H1 (cell line): ENCODE results near the gene SNRNP200. TPM values are rescaled to one million over a fixed set of nuclear protein-coding genes. Genes with fewer than 3 reads are reported as not detected.

ENCODE experiments used
- CTCF ChIA-PET: fragments of 300-600 bp; sonication (Branson Sonifier 250); formaldehyde crosslinking; loops from one replicate; lab custom pipeline; 2021; ENCODE audit not compliant: partially characterized antibody; lab: Charles Lee
- POLR2A ChIA-PET: fragments of 300-600 bp; sonication (Branson Sonifier 250); formaldehyde crosslinking; loops from one replicate; lab custom pipeline; 2021; ENCODE audit warnings: inconsistent platforms; ENCODE audit not compliant: partially characterized antibody; lab: Charles Lee
- DNase-seq, 2 experiments: peaks; one replicate each; pipeline versions ENCODE4 v3.0.0 to v3.0.0-alpha.2; 2010 to 2022; ENCODE audit warnings: low spot score in 2 of 2, low read depth in 1 of 2, mixed read lengths in 1 of 2
- FAIRE-seq: peaks from 2 replicates; lab custom pipeline; 2011; peaks lifted over from hg19 to GRCh38; lab: Jason Lieb, UNC
- H2AFZ ChIP-seq: 2 replicates; pipeline ENCODE4 v1.8.1; 2012; ENCODE audit warnings: low read length, inconsistent platforms
- H2AK5ac ChIP-seq: 2 replicates; pipeline ENCODE4 v1.6.1; 2013; ENCODE audit warnings: low read depth, low read length
- H2BK120ac ChIP-seq: replicated peaks from 2 replicates; pipeline ENCODE3; 2013; ENCODE audit warnings: low read depth, low read length, inconsistent platforms
- H2BK12ac ChIP-seq: 2 replicates; pipeline ENCODE4 v1.6.1; 2013; ENCODE audit warnings: low read depth, low read length
- H2BK15ac ChIP-seq: 2 replicates; pipeline ENCODE4 v1.6.1; 2013; ENCODE audit warnings: low read length
- H2BK20ac ChIP-seq: 2 replicates; pipeline ENCODE4 v1.6.1; 2013; ENCODE audit warnings: low read length
- H2BK5ac ChIP-seq: 2 replicates; pipeline ENCODE4 v1.6.1; 2013; ENCODE audit warnings: low read depth, low read length
- H3K14ac ChIP-seq: 2 replicates; pipeline ENCODE4 v1.6.1; 2013; ENCODE audit warnings: inconsistent platforms; ENCODE audit not compliant: insufficient read length
- H3K18ac ChIP-seq: 2 replicates; pipeline ENCODE4 v1.6.1; 2013; ENCODE audit warnings: low read length; ENCODE audit errors: extremely low read depth
- H3K23ac ChIP-seq: 2 replicates; pipeline ENCODE4 v1.6.1; 2013; ENCODE audit warnings: inconsistent platforms; ENCODE audit not compliant: insufficient read length
- H3K23me2 ChIP-seq: 2 replicates; pipeline ENCODE4 v1.6.1; 2013; ENCODE audit warnings: low read depth, low read length
- H3K27ac ChIP-seq: 2 replicates; pipeline ENCODE4 v1.6.1; 2011; ENCODE audit warnings: low read depth, low read length, inconsistent platforms
- H3K27me3 ChIP-seq, 4 experiments: replicated peaks in 1 of 4; 1 replicate in 1 of 4; 2 replicates in 3 of 4; pipeline versions ENCODE4 v1.6.1 to v1.8.1; 2011 to 2013; ENCODE audit warnings: low read length in 3 of 4, mild to moderate bottlenecking in 3 of 4, inconsistent platforms in 2 of 4, mixed read lengths in 2 of 4, moderate library complexity in 1 of 4; ENCODE audit not compliant: control insufficient read depth in 3 of 4, insufficient read depth in 3 of 4; ENCODE audit errors: extremely low read depth in 1 of 4
- H3K36me3 ChIP-seq, 4 experiments: 2 replicates each; pipeline versions ENCODE4 v1.6.1 to v1.8.1; 2011 to 2013; ENCODE audit warnings: mild to moderate bottlenecking in 4 of 4, low read length in 3 of 4, moderate library complexity in 2 of 4, control low read depth in 1 of 4, inconsistent platforms in 1 of 4; ENCODE audit not compliant: insufficient read depth in 4 of 4, control insufficient read depth in 2 of 4
- H3K4ac ChIP-seq: replicated peaks from 2 replicates; pipeline ENCODE3; 2013; ENCODE audit warnings: low read length, low read depth, mixed read lengths, inconsistent platforms; ENCODE audit not compliant: insufficient read length
- H3K4me1 ChIP-seq, 4 experiments: replicated peaks in 1 of 4; 1 replicate in 1 of 4; 2 replicates in 3 of 4; pipeline versions ENCODE4 v1.6.1 to v1.8.1; 2011 to 2013; ENCODE audit warnings: low read length in 3 of 4, inconsistent platforms in 2 of 4, mixed read lengths in 1 of 4; ENCODE audit not compliant: insufficient read depth in 4 of 4, control insufficient read depth in 3 of 4
- H3K4me2 ChIP-seq, 2 experiments: 2 replicates each; pipeline versions ENCODE4 v1.6.1 to v1.8.1; 2011 to 2013; ENCODE audit warnings: low read depth in 2 of 2, low read length in 2 of 2, control low read depth in 1 of 2, inconsistent platforms in 1 of 2, mild to moderate bottlenecking in 1 of 2; ENCODE audit not compliant: insufficient read depth in 1 of 2
- H3K4me3 ChIP-seq, 4 experiments: fragments of 200-600, 300-600 bp in 1 of 4; sonication (generic), shearing (Covaris generic), sonication (Bioruptor Twin) in 1 of 4; 2 replicates each; pipeline versions ENCODE4 v1.5.1 to v1.8.1; 2011 to 2016; ENCODE audit warnings: low read length in 4 of 4, low read depth in 3 of 4, control low read depth in 2 of 4, inconsistent platforms in 2 of 4, mild to moderate bottlenecking in 2 of 4, mixed read lengths in 1 of 4, moderate library complexity in 1 of 4; ENCODE audit not compliant: insufficient read depth in 2 of 4; ENCODE audit errors: extremely low read depth in 1 of 4
- H3K56ac ChIP-seq: replicated peaks from 2 replicates; pipeline ENCODE3; 2013; ENCODE audit warnings: low read depth, mild to moderate bottlenecking, mixed read lengths, low read length, inconsistent platforms; ENCODE audit not compliant: insufficient read length
- H3K79me1 ChIP-seq: 2 replicates; pipeline ENCODE4 v1.6.1; 2013; ENCODE audit warnings: low read depth, low read length, control low read depth
- H3K79me2 ChIP-seq, 2 experiments: 2 replicates each; pipeline versions ENCODE4 v1.6.1 to v1.8.1; 2012 to 2013; ENCODE audit warnings: low read length in 2 of 2, mild to moderate bottlenecking in 2 of 2, inconsistent platforms in 1 of 2; ENCODE audit not compliant: insufficient read depth in 2 of 2, control insufficient read depth in 1 of 2
- H3K9ac ChIP-seq, 4 experiments: replicated peaks in 1 of 4; 1 replicate in 1 of 4; 2 replicates in 3 of 4; pipeline versions ENCODE4 v1.6.1 to v1.8.1; 2011 to 2013; ENCODE audit warnings: low read depth in 3 of 4, low read length in 3 of 4, control low read depth in 2 of 4, mild to moderate bottlenecking in 2 of 4, moderate library complexity in 2 of 4, inconsistent platforms in 1 of 4; ENCODE audit errors: extremely low read depth in 1 of 4
- H3K9me3 ChIP-seq, 2 experiments: 2 replicates each; pipeline versions ENCODE4 v1.6.1 to v1.8.1; 2012 to 2013; ENCODE audit warnings: mild to moderate bottlenecking in 2 of 2, moderate library complexity in 2 of 2, control low read depth in 1 of 2, inconsistent platforms in 1 of 2, low read depth in 1 of 2, low read length in 1 of 2, mixed read lengths in 1 of 2; ENCODE audit not compliant: insufficient read depth in 2 of 2
- H4K20me1 ChIP-seq, 2 experiments: replicated peaks in 1 of 2; 2 replicates each; pipeline versions ENCODE3 to v1.8.1; 2011 to 2013; ENCODE audit warnings: inconsistent platforms in 2 of 2, low read length in 2 of 2, mild to moderate bottlenecking in 1 of 2; ENCODE audit not compliant: insufficient read depth in 2 of 2, control insufficient read depth in 1 of 2
- H4K5ac ChIP-seq: 2 replicates; pipeline ENCODE4 v1.6.1; 2013; ENCODE audit warnings: low read length, low read depth, mixed read lengths, inconsistent platforms; ENCODE audit not compliant: insufficient read length
- H4K8ac ChIP-seq: 2 replicates; pipeline ENCODE4 v1.8.0; 2013; ENCODE audit warnings: mild to moderate bottlenecking, moderate library complexity, low read length, inconsistent platforms; ENCODE audit not compliant: insufficient read depth; ENCODE audit errors: extremely low read depth
- H4K91ac ChIP-seq: replicated peaks from 2 replicates; pipeline ENCODE3; 2013; ENCODE audit warnings: low read length, mixed read lengths, inconsistent platforms; ENCODE audit not compliant: insufficient read length
- JUN ChIP-seq: IDR thresholded peaks from 2 replicates; pipeline ENCODE4 v1.6.1; 2011; ENCODE audit warnings: low read depth, mild to moderate bottlenecking, improper control_type of control experiment, low read length
- NANOG ChIP-seq: IDR thresholded peaks from 2 replicates; pipeline ENCODE4 v1.6.1; 2011; ENCODE audit warnings: low read length, low read depth, mild to moderate bottlenecking, inconsistent platforms; ENCODE audit not compliant: insufficient read depth, poor library complexity, severe bottlenecking
- PHF8 ChIP-seq: fragments of 200-600 bp; sonication (generic); conservative IDR thresholded peaks from 2 replicates; pipeline ENCODE4 v1.7.1; 2012; ENCODE audit warnings: low read depth, mild to moderate bottlenecking, inconsistent platforms, low read length, moderate library complexity
- POLR2A ChIP-seq, 2 experiments: IDR thresholded peaks; 1 replicate in 1 of 2; 2 replicates in 1 of 2; pipeline ENCODE4 v1.6.1; 2011; ENCODE audit warnings: low read depth in 2 of 2, low read length in 2 of 2, mild to moderate bottlenecking in 2 of 2; ENCODE audit errors: control extremely low read depth in 1 of 2
- RBBP5 ChIP-seq: IDR thresholded peaks from 2 replicates; pipeline ENCODE4 v1.7.1; 2012; ENCODE audit warnings: low read depth, mild to moderate bottlenecking, inconsistent platforms, low read length, moderate library complexity, borderline replicate concordance
- SP2 ChIP-seq: IDR thresholded peaks from 2 replicates; pipeline ENCODE4 v1.6.1; 2012; ENCODE audit warnings: mild to moderate bottlenecking, low read length, inconsistent platforms
- SP4 ChIP-seq: IDR thresholded peaks from 2 replicates; pipeline ENCODE4 v1.6.1; 2012; ENCODE audit warnings: low read length, inconsistent platforms
- TAF1 ChIP-seq: IDR thresholded peaks from 2 replicates; pipeline ENCODE4 v1.6.1; 2011; ENCODE audit warnings: mild to moderate bottlenecking, low read depth, low read length
- TEAD4 ChIP-seq: IDR thresholded peaks from 2 replicates; pipeline ENCODE4 v1.6.1; 2012; ENCODE audit warnings: low read depth, low read length, inconsistent platforms, mixed read lengths
- WGBS, 2 experiments: shearing (Covaris generic) in 1 of 2; methylation state at CpG; one replicate each; pipeline versions ENCODE4 v1.1.6 to v1.1.7; 2013 to 2015; ENCODE audit warnings: low lambda C conversion rate in 2 of 2, mixed read lengths in 2 of 2, inconsistent platforms in 1 of 2, low coverage in 1 of 2, missing lambda C conversion rate in 1 of 2; ENCODE audit not compliant: insufficient replicate concordance in 2 of 2, insufficient coverage in 1 of 2, insufficient read length in 1 of 2; ENCODE audit errors: extremely low coverage in 1 of 2, missing lambda C conversion rate in 1 of 2; 5-methylcytosine and 5-hydroxymethylcytosine counted together
- polyA plus RNA-seq, 7 experiments: library from polyadenylated mRNA; depleted of rRNA in 3 of 7; stranded (reverse) in 5 of 7; unstranded in 2 of 7; fragments of >200 nt in 5 of 7; fragments of 200-250 nt in 2 of 7; gene quantifications; 1 replicate in 5 of 7; 2 replicates in 1 of 7; 4 replicates in 1 of 7; pipeline versions ENCODE4 v1.2.1 to v1.2.3, GENCODE V29; 2011 to 2013; ENCODE audit warnings: missing spikeins in 2 of 7, mixed read lengths in 2 of 7
- total RNA-seq: library from RNA; stranded (reverse); fragmentation: NEBNext Ultra II Directional; extraction: Animal tissue kit (Norgen Biotek cat#: 25700); gene quantifications from 2 replicates; pipeline ENCODE4 v1.2.1, GENCODE V29; 2021
- TF ChIP-seq, protein P1 (sequence below), 3 experiments: IDR thresholded peaks; 1 replicate in 2 of 3; 2 replicates in 1 of 3; pipeline versions ENCODE4 v1.5.1 to v1.6.1; 2011; ENCODE audit warnings: low read length in 3 of 3, mild to moderate bottlenecking in 3 of 3, inconsistent platforms in 2 of 3, low read depth in 1 of 3, moderate library complexity in 1 of 3; ENCODE audit not compliant: insufficient read depth in 1 of 3; ENCODE audit errors: control extremely low read depth in 1 of 3
- TF ChIP-seq, protein P2 (sequence below): IDR thresholded peaks from 2 replicates; pipeline ENCODE4 v1.6.1; 2012; ENCODE audit warnings: inconsistent platforms

SNRNP200 gene
- total and polyA plus RNA-seq, 2 of the 8 experiments (the other 6 are each of a cell fraction or from before 2014, with no cell fraction given) = 190 to 289 TPM

DNA sequence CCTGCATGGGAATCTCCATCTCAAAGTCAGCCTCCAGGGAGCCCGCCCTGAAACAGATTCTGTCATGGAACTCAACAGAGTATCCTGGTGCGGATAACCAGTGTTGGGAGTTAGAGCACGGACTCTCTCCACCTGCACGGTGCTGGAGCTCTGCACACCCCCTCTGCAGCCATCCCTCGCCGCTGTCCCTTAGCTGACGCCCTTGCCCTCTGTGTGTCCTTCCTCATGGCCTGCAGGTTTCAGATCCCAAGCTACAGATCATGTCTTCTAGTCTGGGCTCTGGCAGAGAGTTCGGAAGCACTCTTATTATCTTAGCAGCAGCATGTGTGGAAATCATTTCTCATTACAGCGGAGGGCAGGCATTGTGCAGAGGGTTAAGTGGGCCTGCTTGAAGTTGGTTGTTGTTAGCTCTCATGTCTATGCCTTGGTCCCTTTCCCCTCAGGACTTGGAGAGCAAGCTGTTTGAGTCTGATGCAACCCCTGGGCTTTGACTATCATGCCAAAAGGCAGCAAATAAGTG is 65.5 kb downstream of the SNRNP200 start:
- Histone ChIP-seq H3K79me2 (no peaks in the 10 kb centered on the region), H2BK20ac (no peak overlapping the region), H2AK5ac (no peak overlapping the region), H3K9me3 (no peaks in the 10 kb centered on the region), H2AFZ (no peak overlapping the region), H2BK5ac (no peak overlapping the region), H3K36me3 (no peaks in the 10 kb centered on the region), H3K14ac (no peak overlapping the region), H3K27ac (no peak overlapping the region), H3K18ac (no peak overlapping the region), H3K27me3 (no peaks in the 10 kb centered on the region), H4K8ac (no peak overlapping the region), H3K56ac (no peak overlapping the region), H3K4me3 (no peak overlapping the region), H4K5ac (no peak overlapping the region), H3K4me1 (peaks cover 0 to 3% (median 0%) of the 10 kb centered on the region in 4 experiments; a peak in 1 of 7 replicates), H2BK120ac (no peak overlapping the region), H3K4me2 (no peak overlapping the region), H3K9ac (peak overlapping the region in 1 of 4 experiments; percentile 28; a peak in 2 of 7 replicates), H3K79me1 (no peaks in the 10 kb centered on the region), H3K4ac (no peak overlapping the region), H2BK12ac (no peak overlapping the region), H4K20me1 (no peaks in the 10 kb centered on the region), H3K23ac (no peak overlapping the region), H3K23me2 (no peaks in the 10 kb centered on the region), H4K91ac (no peak overlapping the region), H2BK15ac (no peak overlapping the region)
- POLR2A ChIA-PET = interaction anchor here (0.8 to 1.6 kb wide), 5 partner anchors 9 to 32 kb away, joined by 3 to 6 read pairs (median 3); no protein-coding TSS in a partner anchor
- no peak for DNase-seq
- CTCF ChIA-PET = interaction anchor here (0.7 to 4.7 kb wide), 11 partner anchors 11 to 102 kb away, joined by 3 to 43 read pairs (median 5); partner anchors contain the start of gene ASTL
- WGBS, 2 experiments = 83% methylated on average over 9 of the region's 9 CpGs; no CpG with 5 or more reads in 1 of the 2 experiments
- no peak for FAIRE-seq
- no peak for TF ChIP-seq TEAD4
- TF ChIP-seq, protein P1, sequence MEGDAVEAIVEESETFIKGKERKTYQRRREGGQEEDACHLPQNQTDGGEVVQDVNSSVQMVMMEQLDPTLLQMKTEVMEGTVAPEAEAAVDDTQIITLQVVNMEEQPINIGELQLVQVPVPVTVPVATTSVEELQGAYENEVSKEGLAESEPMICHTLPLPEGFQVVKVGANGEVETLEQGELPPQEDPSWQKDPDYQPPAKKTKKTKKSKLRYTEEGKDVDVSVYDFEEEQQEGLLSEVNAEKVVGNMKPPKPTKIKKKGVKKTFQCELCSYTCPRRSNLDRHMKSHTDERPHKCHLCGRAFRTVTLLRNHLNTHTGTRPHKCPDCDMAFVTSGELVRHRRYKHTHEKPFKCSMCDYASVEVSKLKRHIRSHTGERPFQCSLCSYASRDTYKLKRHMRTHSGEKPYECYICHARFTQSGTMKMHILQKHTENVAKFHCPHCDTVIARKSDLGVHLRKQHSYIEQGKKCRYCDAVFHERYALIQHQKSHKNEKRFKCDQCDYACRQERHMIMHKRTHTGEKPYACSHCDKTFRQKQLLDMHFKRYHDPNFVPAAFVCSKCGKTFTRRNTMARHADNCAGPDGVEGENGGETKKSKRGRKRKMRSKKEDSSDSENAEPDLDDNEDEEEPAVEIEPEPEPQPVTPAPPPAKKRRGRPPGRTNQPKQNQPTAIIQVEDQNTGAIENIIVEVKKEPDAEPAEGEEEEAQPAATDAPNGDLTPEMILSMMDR (IDR thresholded peaks at IDR 0.05; ENCODE audit: control extremely low read depth in 1 of 3, insufficient read depth in 1 of 3, low read depth in 1 of 3, low read length in 3 of 3) = no peak
- no peak for TF ChIP-seq SP4
- TF ChIP-seq NANOG = no peak
- no peak for TF ChIP-seq RBBP5
- no peak for TF ChIP-seq TAF1
- TF ChIP-seq JUN = no peak
- TF ChIP-seq PHF8 = no peak
- TF ChIP-seq, protein P2, sequence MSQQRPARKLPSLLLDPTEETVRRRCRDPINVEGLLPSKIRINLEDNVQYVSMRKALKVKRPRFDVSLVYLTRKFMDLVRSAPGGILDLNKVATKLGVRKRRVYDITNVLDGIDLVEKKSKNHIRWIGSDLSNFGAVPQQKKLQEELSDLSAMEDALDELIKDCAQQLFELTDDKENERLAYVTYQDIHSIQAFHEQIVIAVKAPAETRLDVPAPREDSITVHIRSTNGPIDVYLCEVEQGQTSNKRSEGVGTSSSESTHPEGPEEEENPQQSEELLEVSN = no peak
- TF ChIP-seq SP2 = no peak
- TF ChIP-seq POLR2A (IDR thresholded peaks at IDR 0.05; ENCODE audit: control extremely low read depth in 1 of 2, low read depth in 2 of 2, low read length in 2 of 2) = no peak
